ENCODE results near the gene SLC7A9.
"Not testable (repeated sequence)": the region's sequence is repeated elsewhere in the genome, so short reads cannot be mapped to it uniquely, and the experiment has no call there.

SLC7A9 gene

DNA sequence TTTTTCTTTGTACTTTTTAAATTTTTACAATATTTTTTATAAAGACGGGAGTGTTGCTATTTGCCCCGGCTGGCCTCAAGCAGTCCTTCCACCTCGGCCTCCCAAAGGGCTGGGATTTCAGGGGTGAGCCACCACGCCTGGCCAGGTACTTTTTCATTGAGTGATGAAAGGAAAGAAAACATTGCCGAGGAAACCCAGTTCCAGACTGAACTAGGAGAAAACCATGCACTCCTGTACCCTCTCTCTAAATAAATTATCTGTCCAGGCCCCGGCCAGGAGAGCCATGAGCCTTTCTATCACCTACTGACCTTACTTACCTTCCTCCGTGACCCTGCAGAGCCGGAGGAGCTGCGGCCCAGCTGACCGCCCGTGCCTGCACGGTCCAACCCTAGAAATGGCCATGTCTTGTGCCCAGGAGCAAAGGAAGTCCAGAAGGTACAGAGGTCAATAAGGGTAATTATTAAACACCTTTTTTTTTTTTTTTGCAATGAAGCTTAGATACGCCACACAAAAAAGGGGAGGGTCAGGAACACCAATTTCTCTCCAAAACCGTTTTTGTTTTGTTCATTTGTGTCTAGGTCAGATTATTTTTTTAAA is at the start of gene SLC7A9:
TSS of gene SLC7A9 (minus strand) at position 399 of the 597 bp plus-strand sequence. CDS start 1,233 bp downstream, outside the sequence.
- DNase-seq = no peak

DNA sequence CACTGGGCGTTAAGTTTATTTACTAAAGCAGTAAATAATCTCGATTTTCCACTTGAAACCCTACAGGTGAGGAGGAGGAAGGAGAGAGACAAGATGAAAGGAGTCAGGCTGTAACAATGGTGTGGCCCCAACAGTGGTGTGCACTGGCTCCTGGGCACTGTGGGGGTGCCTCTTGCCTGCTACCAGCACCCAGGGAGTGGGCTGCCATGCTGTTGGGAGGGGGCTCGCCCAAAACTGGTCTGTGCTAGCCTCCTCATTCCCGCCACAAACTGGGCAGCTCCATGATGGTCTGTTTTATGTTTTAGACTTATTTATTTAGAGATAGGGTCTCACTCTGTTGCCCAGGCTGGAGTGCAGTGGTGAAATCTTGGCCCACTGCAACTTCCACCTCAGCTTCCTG is 49.8 kb upstream of the SLC7A9 start:
- DNase-seq = no peak

DNA sequence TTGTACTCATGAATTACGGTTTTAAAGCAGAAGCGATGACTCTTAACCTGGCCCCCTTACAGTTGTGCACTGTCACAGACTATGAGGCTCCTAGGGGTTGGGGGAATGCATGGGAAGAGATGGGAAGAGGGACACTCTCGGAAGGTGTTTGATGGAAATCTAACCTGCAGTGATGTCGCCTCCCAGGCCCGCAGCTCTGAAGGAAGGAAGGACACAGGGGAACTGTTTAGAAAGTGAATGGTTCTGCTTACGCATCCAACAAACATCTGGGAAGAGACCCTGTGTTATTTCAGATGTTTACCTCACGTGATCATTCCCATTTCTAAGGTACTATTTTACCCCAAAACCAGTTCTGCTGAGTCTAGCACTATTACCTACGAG is 48.0 kb upstream of the SLC7A9 start:
- DNase-seq = no peak

DNA sequence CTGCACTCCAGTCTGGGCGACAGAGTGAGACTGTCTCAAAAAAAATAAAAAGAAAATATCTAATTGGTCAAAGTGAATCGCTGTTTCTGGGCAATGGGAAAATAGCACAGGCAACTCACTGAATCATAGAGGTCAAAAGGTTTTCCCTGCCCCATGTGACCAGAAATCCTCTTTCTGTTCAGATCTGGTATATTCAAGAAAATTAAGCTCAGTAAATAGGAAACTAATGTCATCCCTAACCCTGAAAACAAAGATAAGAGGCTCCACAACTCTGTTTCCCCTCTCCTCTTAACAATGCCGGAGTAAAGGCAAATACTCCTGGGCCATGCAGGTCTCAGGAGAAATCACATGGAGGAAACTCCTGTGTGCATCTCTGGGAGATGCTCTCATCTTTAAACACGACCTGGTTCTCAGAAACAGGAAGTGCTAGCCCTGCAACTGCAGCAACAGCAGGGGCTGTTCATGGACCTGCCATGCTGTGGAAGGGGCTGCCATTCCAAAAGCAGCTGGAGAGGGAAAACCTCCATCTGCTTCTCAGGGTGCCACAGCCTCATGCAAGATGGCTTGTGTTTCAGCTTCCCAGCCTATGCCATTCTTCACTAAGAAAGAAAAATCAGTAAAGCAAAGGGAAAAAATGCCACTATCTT is 47.5 kb upstream of the SLC7A9 start:
- DNase-seq = no peak

DNA sequence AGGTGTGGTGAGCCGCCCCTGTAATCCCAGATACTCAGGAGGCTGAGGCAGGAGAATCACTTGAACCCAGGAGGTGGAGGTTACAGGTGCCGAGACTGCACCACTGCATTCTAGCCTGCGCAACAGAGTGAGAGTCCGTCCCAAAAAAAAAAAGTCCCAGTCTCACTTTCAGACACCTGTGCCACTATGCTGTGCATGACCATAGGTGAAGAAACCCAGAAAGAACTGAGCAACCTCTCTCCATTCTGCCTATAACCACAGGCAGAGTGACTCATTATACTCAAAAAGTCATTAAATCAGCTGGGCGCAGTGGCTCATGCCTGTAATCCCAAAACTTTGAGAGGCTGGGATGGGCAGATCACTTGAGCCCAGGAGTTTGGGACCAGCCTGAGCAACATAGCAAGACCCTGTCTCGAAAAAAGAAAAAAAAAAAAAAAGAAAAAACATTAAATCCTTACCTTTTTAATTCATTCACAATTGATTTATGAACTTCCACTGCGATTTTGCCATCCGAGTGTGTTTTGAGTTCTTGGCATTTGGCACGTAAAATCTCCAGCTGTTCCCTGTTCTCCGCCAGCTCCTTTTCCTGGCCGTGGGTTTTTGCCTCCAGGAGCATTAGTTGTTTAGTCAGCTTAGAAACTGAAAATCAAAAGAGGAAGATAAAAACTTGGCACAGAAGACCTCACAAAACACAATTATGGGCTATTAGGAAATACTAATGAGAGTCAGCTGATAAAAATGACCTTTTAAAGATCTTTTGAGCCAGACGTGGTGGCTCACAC is 45.5 kb upstream of the SLC7A9 start:
- DNase-seq = no peak

DNA sequence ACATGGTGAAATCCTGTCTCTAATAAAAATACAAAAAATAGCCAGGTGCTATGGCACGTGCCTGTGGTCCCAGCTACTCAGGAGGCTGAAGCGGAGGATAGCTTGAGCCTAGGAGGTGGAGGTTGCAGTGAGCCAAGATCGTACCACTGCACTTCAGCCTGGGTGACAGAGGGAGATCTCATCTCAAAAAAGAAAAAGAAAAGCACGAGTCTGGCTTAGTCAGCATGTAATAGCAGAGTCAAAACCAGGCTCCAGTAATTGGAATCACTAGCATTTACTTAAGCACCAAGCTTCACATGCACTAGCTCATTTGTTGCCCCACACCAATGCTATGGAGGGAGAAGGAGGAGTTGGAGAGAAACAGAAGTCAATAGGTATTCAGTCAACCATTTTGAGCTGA is 41.9 kb upstream of the SLC7A9 start:
- DNase-seq = no peak

DNA sequence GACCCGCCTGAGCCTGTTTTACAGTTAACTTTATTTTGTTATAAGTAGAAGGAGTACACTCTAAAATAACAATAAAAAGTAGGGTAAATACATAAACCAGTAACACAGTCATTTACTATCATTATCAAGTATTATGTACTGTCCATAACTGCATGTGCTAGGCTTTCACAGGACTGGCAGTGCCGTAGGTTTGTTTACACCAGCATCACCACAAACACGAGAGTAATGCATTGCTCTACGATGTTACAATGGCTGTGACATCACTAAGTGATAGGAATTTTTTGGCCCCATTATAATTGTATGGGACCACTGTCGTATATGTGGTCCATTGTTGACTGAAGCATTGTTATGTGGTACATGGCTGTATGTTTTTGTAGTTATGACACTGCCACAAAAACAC is 41.3 kb upstream of the SLC7A9 start:
- DNase-seq = no peak

DNA sequence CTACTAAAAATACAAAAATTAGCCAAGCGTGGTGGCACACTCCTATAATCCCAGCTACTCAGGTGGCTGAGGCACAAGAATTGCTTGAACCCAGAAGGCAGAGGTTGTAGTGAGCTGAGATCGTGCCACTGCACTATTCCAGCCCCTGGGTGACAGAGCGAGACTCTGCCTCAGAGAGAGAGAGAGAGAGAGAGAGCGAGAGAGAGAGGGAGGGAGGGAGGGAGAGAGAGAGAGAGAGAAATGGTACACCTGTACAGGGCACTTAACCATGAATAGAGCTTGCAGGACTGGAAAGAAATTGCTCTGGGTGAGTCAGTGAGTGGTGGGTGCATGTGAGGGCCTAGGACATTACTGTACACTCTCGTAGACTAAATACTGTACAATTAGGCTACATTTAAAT is 40.5 kb upstream of the SLC7A9 start:
- no peak for DNase-seq

DNA sequence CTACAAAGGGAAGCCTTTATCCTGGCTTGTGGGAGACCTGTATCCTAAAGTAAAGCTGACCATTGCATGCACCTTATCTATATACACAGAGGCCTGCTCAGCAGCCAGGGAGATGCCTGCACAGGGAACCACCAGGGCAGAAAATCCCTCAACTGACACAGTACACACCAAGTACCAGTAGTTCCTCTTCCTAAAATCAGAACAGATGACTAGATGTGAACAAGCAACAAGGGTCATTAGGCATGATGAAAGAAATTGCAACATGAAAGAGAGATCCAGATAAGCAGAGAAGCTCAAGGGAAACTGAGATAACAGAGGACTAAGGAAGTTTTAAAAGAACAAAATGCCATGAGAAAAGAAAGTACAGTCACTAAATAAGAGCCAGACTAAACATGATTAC is 39.7 kb upstream of the SLC7A9 start:
- DNase-seq = no peak

DNA sequence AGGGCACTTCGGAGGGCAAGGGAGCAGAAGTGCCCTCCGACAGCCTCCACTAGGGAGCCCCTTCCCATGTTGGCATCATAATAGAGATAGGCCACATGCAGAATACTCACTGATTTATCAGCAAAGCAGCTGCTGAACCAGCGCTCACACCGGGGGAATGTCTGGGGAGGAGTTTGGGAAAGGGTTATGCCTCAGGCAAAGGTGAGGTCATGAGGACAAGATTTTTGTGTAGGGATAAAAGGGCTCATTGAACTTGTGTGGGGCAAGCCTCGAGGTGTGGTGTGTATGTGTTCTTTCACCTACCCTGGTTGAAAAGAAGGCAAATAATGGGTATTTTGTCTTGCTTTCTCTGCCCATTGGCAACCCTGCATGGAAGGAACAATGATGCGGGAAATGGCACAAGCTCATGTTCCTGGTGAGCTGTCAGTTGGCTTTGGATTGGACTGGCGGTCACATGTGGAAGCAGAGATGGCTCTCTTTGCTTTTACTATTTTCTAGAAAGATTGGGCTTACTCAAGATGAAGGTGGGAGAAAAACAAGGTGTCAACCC is 39.1 kb upstream of the SLC7A9 start:
- DNase-seq = no peak

DNA sequence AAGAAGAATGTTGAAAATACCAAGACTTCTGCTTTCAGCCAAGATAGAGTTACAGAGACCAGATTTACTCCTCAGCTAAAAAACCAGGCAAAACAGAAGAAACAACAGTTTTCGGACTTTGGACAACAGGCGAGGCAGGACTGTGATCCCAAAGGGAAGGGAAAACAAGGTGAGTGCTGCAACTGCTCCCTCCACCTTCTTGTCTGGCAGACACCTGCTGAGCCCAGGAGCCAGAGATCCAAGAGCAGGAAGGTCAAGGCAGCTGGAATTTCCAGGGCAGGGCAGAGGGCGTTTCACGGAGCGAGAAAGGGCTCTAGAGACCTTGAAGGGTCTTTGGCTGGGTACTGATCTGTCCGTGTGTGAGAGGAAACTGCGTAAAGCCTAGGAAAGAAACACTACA is 32.9 kb upstream of the SLC7A9 start:
- peak in 1 of 2 experiments; percentile 13 for DNase-seq

DNA sequence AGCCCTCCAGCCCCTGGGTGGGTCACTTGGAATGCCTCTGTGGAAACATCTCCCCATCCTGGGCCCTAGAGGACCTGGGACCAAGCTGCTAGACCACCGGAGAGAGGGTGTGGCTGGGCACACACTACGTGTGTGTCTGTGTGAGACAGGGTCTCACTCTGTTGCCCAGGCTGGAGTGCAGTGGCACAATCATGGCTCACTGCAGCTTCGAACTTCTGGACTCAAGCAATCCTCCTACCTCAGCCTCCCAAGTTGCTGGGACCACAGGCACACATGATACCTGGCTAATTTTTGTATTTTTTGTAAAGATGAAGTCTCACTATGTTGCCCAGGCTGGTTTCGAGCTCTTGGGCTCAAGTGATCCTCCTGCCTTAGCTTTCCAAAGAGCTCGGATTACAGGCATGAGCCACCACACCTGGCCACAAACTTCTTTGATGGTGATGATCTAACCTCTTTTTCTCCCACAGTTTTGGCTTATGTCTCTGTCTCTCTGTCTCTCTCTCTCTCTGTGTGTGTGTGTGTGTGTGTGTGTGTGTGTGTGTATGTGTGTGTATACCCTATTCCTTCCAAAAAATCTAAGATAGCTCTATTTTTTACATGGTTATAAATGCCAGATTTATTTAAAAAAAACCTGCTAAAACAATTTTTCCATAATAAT is 32.1 kb upstream of the SLC7A9 start:
- peak in 1 of 2 experiments; percentile 49 for DNase-seq

DNA sequence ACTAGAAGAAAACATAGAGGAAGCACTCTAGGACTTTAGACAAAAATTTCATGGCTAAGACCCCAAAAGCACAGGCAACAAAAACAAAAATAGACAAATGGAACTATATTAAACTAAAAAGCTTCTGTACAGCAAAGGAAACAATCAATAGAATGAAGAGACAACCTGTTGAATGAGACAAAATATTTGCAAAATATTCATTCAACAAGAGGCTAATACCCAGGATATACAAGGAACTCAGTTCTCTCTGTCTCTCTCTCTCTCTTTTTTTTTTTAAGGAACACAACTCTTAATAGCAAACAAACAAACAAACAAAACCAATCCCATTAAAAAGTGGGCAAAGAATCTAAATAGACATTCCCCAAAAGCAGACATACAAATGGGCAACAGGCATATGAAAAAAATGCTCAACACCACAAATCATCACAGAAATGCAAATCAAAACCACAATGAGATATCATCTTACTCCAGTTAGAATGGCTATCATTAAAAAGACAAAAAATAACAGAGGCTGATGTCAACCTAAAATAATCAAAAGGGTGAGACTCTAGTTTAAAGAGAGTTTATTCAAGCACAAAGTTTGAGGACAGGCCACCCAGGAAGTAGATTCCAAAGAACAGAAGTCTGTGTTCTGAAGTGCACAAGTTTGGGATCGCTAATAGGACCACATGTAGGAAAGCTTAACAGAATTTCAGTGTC is 27.1 kb upstream of the SLC7A9 start:
- peak in 1 of 2 experiments; percentile 53 for DNase-seq

DNA sequence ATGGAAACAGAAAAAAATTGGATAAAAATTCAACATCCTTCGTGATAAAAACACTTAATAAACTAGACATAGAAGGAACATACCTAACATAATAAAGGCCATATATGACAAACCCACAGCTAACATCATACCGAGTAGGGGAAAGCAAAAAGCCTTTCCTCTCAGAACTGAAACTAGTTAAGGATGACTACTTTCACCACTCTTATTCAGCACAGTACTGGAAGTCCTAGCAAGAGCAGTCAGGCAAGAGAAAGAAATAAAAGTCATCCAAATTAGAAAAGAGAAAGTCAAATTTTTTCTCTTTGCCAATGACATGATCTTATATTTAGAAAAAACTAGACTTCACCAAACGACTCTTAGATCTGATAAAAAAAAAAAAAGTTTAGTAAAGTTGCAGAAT is 25.8 kb upstream of the SLC7A9 start:
- DNase-seq = no peak

DNA sequence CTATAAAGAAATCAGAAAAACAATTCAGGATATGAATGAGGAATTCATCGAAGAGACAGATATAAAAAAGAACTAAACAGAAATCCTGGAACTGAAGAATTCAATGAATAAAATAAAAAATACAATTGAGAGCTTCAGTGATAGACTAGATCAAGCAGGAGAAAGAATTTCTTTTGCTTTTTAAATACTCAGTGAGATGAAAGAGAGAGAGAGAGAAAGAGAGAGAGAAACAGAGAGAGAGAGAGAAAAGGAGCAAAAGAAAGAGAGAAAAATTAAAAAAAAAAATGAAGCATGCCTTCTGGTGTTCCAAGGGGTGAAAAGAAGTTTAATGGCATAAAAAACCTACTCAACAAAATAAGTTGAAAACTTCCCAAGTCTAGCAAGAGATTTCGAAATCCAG is 22.0 kb upstream of the SLC7A9 start:
- no peak for DNase-seq

DNA sequence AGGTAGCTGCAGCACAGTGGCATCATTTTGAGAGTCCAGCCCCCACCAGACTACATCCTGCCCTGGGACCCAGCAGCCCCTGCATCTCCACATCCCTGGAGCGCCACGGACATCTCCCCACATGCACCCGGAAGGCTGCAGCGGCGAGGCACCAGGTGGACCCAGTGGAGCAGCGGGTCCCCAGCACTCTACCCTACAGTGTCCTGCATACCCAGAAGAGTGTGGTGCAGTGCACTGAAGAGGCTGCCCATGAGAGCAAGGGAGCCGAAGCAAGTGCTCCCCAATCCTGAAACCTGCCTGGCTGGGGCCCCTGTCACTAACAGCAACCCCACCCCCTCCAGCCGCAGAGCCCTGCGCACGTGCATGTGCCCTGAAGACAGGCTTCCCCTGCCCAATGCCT is 21.3 kb upstream of the SLC7A9 start:
- DNase-seq = no peak

DNA sequence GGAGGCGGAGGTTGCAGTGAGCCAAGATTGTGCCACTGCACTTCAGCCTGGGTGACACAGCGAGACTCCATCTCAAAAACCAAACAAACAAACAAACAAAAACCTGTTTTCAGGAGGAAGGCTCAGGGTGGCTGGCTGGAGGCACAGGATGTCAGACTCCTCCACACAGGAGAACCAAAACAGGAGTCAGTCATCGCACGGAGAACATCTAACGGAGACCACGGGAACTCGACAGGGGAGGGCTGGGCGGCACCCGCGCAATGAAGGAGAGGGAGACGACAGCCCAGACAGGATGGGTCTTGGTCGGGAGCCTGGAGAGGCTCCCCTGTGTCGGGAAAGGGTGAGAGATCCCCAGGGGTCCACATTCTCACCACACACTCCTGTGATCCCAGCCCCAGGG is 20.8 kb upstream of the SLC7A9 start:
- DNase-seq = no peak

DNA sequence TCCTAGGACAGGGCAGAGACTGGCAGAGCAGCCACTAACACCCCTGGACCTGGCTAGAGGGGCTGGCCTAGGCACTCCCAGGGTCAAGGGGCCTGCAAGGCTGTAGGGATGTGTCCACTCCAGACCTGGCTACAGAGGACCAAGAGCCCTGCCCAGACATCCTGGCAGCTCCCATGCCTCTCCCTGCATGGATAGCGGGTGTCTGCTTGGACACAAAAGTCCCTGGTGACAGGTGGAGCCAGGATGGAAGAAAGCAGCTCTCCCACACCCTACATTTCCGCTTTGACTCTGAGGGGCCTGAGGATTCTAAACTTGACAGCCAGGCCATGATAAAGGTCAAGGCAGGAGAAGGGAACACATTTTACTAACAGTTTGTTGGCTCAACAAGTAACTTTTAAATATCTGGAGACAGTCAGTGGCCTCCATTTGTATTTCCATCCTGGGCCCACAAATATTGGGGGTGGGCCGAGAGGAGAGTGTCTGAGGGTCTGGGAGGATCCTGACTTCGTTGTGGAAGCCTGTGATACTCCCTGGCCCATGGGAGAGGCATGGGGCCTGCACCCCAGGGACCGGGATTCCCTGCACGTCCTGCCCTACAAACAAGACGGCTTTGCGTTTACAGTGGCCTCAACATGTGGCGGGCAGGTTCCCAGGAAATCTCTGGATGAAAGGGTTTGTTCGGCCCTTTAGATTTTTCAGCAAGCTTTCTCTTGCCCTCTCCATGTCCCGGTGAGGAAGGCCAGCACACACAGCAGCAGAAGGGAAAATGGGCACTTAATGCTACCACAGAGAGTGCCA is 19.8 kb upstream of the SLC7A9 start:
- no peak for DNase-seq

DNA sequence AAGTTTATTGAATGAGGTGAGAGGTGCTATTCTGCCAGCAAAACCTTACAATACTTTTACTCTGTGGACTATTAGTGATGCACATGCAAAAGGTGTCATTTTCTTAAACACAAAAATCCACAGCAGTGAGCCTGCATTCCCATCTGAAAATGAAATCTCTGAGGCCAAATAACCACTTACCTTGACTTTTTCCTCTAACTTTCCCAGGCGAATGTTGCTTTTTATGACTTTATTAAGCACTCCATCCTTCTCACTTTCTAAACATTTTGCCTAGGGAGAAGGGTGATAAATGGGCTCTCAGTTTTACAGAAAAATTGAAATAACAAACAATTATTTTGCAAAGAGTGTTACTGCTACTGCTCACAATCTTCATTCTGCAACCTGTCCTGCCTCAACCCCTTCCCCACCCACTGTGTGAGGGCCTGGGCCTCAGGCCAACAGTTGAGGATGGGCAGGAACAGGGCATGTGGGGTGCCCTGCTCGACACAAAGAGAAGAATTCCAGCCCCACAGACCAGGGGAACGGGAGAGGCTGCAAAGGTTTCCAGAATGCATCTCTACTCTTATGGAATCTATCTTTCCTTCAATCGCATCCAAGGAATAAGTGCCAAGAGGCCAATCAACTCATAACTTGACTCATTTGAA is 18.1 kb upstream of the SLC7A9 start:
- DNase-seq = no peak

DNA sequence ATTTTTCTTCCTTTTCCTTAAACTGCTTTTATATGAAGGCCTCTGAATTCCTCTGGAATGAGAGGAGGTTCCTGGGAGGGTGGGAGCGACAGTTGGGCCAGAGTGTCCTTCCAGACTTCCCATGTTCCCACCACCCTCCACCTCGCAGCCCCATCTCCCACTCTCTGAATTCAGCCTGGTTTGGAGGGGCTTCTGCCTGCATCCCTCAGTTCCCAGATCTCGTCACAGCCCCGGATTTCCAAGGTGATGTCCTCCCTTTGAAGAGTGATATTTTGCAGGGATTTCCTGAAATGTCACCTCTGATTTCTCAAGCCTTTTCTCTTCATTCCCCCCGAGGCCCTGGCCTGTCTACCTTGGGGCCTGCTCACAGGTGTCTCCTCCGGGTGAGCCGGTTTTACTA is 16.7 kb upstream of the SLC7A9 start:
- DNase-seq = no peak

DNA sequence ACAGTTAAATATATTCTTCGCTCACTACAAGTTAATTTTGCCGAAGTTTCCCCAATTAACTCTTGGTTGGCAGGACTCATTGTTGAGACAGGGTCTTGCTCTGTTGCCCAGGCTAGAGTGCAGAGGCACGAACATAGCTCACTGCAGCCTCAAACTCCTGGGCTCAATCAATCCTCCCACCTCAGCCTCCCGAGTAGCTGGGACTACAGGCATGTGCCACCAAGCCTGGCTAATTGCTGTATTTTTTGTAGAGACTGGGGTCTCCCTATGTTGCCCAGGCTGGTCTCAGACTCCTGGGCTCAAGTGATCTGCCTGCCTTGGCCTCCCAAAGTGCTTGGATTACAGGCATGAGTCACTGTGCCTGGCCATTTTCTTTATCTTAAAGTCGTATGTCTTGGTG is 15.7 kb upstream of the SLC7A9 start:
- DNase-seq = not testable (repeated sequence)
